ENCODE results near the gene PBX3.

DNA sequence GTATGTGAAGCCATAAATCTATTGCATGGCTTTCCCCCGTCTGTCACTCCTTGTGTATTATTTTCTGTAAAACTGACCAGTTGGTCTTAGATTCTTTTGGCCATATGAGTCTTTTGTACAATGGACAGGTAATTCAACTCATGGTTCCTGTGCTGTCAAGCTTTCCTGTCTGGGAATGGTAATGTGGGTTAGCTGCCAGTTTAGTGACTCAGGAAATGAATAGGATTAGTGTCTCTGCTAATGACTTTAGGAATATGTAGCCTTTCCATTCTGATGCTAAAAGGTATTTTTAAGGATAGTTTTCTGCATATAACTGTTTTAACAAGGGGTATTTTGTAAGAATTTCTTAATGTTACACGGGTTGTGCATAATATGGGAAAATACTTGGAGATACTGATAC lies 182.7 kb downstream of the PBX3 start:
- TF ChIP-seq, protein P1, sequence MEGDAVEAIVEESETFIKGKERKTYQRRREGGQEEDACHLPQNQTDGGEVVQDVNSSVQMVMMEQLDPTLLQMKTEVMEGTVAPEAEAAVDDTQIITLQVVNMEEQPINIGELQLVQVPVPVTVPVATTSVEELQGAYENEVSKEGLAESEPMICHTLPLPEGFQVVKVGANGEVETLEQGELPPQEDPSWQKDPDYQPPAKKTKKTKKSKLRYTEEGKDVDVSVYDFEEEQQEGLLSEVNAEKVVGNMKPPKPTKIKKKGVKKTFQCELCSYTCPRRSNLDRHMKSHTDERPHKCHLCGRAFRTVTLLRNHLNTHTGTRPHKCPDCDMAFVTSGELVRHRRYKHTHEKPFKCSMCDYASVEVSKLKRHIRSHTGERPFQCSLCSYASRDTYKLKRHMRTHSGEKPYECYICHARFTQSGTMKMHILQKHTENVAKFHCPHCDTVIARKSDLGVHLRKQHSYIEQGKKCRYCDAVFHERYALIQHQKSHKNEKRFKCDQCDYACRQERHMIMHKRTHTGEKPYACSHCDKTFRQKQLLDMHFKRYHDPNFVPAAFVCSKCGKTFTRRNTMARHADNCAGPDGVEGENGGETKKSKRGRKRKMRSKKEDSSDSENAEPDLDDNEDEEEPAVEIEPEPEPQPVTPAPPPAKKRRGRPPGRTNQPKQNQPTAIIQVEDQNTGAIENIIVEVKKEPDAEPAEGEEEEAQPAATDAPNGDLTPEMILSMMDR (IDR thresholded peaks at IDR 0.05; ENCODE audit: insufficient read depth, low read length, poor library complexity, severe bottlenecking), result no peak
- TF ChIP-seq EZH2phosphoT487 (conservative IDR thresholded peaks at IDR 0.05; ENCODE audit: low read length), result no peak
